Stimulated activated CD4-positive, alpha-beta T cell treated with anti-CD3 and anti-CD28 coated beads, Interleukin-15, amount 100 ng/mL, for 1 hour (primary cell): ENCODE results near the gene PLEKHA1.

Experiments used
- DNase-seq, 2 donors: peaks; one replicate each; pipeline ENCODE4 v3.0.0-alpha.2; 2020; ENCODE audit warnings: low read depth in 1 of 2, low spot score in 1 of 2

Gene PLEKHA1

GRCh38 chr10:122374237-122374858, at the start of gene PLEKHA1:
TSS of gene PLEKHA1 (plus strand) at chr10:122374708. CDS start at chr10:122393201, 18,493 bp downstream.
- DNase-seq: peak; percentile 87 to 90

GRCh38 chr10:122325235-122325634, 49.3 kb upstream of the PLEKHA1 start:
- DNase-seq: no peak

GRCh38 chr10:122326385-122326784, 48.1 kb upstream of the PLEKHA1 start:
- DNase-seq: no peak

GRCh38 chr10:122326806-122327205, 47.7 kb upstream of the PLEKHA1 start:
- DNase-seq: no peak

- no peak for DNase-seq
These were observed 47.0 kb upstream of the PLEKHA1 start for GRCh38 chr10:122327237-122328206.

- DNase-seq: no peak
These were observed 45.8 kb upstream of the PLEKHA1 start for GRCh38 chr10:122328676-122329075.

- no peak for DNase-seq
These were observed 45.1 kb upstream of the PLEKHA1 start for GRCh38 chr10:122329416-122329815.

- no peak for DNase-seq
These were observed 43.4 kb upstream of the PLEKHA1 start for GRCh38 chr10:122331100-122331499.

- no peak for DNase-seq
These were observed 42.7 kb upstream of the PLEKHA1 start for GRCh38 chr10:122331615-122332446.

- no peak for DNase-seq
These were observed 41.5 kb upstream of the PLEKHA1 start for GRCh38 chr10:122333037-122333436.

- no peak for DNase-seq
These were observed 38.2 kb upstream of the PLEKHA1 start for GRCh38 chr10:122336332-122336731.

GRCh38 chr10:122336961-122337360, 37.5 kb upstream of the PLEKHA1 start:
- no peak for DNase-seq

- DNase-seq: no peak
These were observed 35.7 kb upstream of the PLEKHA1 start for GRCh38 chr10:122338609-122339441.

- DNase-seq: no peak
These were observed 33.2 kb upstream of the PLEKHA1 start for GRCh38 chr10:122341141-122341810.

GRCh38 chr10:122342293-122343134, 32.0 kb upstream of the PLEKHA1 start:
- peak; percentile 9 to 28 for DNase-seq

- DNase-seq: no peak
These were observed 31.2 kb upstream of the PLEKHA1 start for GRCh38 chr10:122343135-122343800.

- no peak for DNase-seq
These were observed 30.6 kb upstream of the PLEKHA1 start for GRCh38 chr10:122343936-122344335.

- DNase-seq: no peak
These were observed 29.7 kb upstream of the PLEKHA1 start for GRCh38 chr10:122344741-122345258.
